Activated naive CD8-positive, alpha-beta T cell treated with anti-CD3 and anti-CD28 coated beads for 36 hours (primary cell): ENCODE measurements around the gene ATP23. TPM values are rescaled to one million over a fixed set of nuclear protein-coding genes. Genes with fewer than 3 reads are reported as not detected.

ENCODE experiments used
- DNase-seq: peaks from one replicate; pipeline ENCODE4 v3.0.0; 2021
- H3K27ac Mint-ChIP-seq: one replicate; pipeline ENCODE4 v1.8.0; 2022; ENCODE audit warnings: mild to moderate bottlenecking, moderate library complexity, mixed read lengths
- H3K27me3 Mint-ChIP-seq: one replicate; pipeline ENCODE4 v1.8.0; 2022; ENCODE audit warnings: mild to moderate bottlenecking, mixed read lengths
- H3K36me3 Mint-ChIP-seq: one replicate; pipeline ENCODE4 v1.8.0; 2021; ENCODE audit warnings: mild to moderate bottlenecking, mixed read lengths
- H3K4me1 Mint-ChIP-seq: one replicate; pipeline ENCODE4 v1.8.0; 2021; ENCODE audit warnings: mixed read lengths
- H3K4me3 Mint-ChIP-seq: one replicate; pipeline ENCODE4 v1.8.0; 2022; ENCODE audit warnings: mild to moderate bottlenecking, moderate library complexity, mixed read lengths
- H3K9me3 Mint-ChIP-seq: one replicate; pipeline ENCODE4 v1.8.0; 2022; ENCODE audit warnings: mixed read lengths
- total RNA-seq, 2 experiments: library from RNA; stranded (reverse); gene quantifications; one replicate each; pipeline ENCODE4 v1.2.3, GENCODE V29; 2021

ATP23 gene, protein sequence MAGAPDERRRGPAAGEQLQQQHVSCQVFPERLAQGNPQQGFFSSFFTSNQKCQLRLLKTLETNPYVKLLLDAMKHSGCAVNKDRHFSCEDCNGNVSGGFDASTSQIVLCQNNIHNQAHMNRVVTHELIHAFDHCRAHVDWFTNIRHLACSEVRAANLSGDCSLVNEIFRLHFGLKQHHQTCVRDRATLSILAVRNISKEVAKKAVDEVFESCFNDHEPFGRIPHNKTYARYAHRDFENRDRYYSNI
- total RNA-seq: 10 to 100 TPM; 13.2 to 13.8 TPM

- H3K27ac Mint-ChIP-seq: peak within 1 kb of the TSS; percentile 92
Measured at GRCh38 chr12:57941165-57941894, at the start of gene ATP23. TSS of gene ATP23 (plus strand) at chr12:57941567. CDS start at chr12:57941702, 135 bp downstream.

DNA sequence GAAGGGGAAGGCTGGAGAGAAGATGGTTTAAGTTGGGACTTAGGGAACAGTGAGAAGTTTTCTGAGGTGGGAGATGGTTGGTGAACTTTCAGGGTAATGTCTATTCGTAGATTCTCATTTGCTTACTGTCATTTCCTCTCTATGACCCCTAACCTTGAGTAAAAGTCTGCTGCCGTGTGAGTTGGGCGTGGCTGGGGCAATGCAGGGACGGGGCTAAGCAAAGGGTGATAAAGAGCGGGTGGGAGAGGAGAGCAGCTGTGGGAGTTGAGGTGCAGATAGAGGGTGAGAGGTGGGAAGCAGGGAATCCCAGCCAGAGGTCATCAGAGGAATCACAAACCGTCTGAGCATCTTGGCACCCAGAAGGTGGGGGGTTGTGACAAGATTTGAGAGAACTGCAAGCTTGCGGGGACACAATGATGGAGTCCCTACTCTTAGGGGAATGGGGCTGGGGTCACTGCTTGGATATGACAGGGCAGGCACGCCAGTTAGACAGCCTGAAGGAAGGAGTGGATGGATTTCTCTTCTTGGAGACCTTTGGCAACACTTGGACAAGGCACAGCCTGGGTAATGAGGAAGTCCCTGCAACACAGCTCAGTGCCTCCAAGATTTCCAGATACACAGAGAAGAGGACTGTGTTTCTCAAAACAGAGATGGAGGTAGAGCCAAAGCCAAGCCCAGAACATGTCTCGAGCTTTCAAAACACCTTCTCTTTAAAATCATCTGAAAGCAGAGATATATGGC is 49.0 kb upstream of the ATP23 start:
- no peaks in the 10 kb centered on the region for H3K9me3 Mint-ChIP-seq
- no peaks in the 10 kb centered on the region for H3K27me3 Mint-ChIP-seq
- H3K27ac Mint-ChIP-seq: no peak overlapping the region
- H3K4me3 Mint-ChIP-seq: no peak overlapping the region
- H3K36me3 Mint-ChIP-seq: peaks cover under 1% of the 10 kb centered on the region
- H3K4me1 Mint-ChIP-seq: peaks cover 53% of the 10 kb centered on the region
- no peak for DNase-seq

More at GRCh38 chr12:57941165-57941894, at the start of gene ATP23:
- H3K4me1 Mint-ChIP-seq: peaks cover 41% of the 10 kb centered on the region
- DNase-seq: peak; percentile 86
- no peaks in the 10 kb centered on the region for H3K27me3 Mint-ChIP-seq
- peak within 1 kb of the TSS; percentile 92 for H3K4me3 Mint-ChIP-seq
- H3K36me3 Mint-ChIP-seq: peaks cover 3% of the 10 kb centered on the region
- H3K9me3 Mint-ChIP-seq: no peaks in the 10 kb centered on the region

GRCh38 chr12:57893431-57894353 is 47.7 kb upstream of the ATP23 start:
- DNase-seq: no peak
- Mint-ChIP-seq H3K4me1 (peaks cover 53% of the 10 kb centered on the region), H3K27me3 (no peaks in the 10 kb centered on the region), H3K27ac (no peak overlapping the region), H3K9me3 (no peaks in the 10 kb centered on the region), H3K4me3 (no peak overlapping the region), H3K36me3 (peaks cover 2% of the 10 kb centered on the region)

- Mint-ChIP-seq H3K27ac (peak overlapping the region; percentile 17), H3K4me3 (no peak overlapping the region), H3K36me3 (peaks cover 2% of the 10 kb centered on the region), H3K4me1 (peaks cover 57% of the 10 kb centered on the region), H3K27me3 (no peaks in the 10 kb centered on the region), H3K9me3 (no peaks in the 10 kb centered on the region)
- DNase-seq: no peak
Measured at GRCh38 chr12:57894399-57895292, 46.7 kb upstream of the ATP23 start.

DNA sequence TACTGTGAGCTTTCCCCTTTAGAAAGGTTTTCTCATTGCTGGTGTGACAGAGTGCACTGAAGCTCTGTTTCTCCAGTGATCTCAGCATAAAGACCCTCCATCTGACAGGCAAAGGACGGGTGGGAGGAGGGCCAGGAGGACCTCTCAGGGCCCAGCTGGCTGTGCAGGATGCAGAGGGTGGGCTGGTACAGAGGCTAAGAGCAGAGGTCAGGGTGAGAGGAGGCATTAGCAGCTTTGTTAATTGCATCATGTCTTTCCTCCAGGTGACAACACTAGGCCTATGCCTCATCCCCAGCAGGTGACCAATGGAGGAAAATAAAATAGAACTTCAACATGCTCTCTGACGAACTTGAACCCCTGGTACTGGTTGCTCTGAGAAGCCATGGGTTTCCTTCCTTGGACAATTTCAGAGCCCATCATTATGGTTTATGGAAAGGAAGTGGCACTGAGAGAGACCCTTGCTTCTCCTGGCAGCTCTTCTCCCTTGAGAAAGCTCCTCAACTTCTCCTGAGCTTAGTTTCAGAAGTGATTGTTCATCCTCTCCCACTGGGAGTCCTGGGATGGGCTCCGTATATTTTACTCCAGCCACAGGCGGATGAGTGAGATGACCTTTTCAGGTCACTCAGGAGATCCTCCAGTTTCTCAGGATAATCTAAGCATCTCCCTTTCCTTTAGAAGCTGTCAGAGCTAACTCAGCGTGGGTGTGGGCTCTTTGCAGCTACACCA is 45.8 kb upstream of the ATP23 start:
- Mint-ChIP-seq H3K4me3 (peak overlapping the region; percentile 62), H3K36me3 (peaks cover 2% of the 10 kb centered on the region), H3K4me1 (peaks cover 61% of the 10 kb centered on the region), H3K27ac (peak overlapping the region; percentile 60), H3K9me3 (no peaks in the 10 kb centered on the region), H3K27me3 (no peaks in the 10 kb centered on the region)
- DNase-seq: no peak

DNA sequence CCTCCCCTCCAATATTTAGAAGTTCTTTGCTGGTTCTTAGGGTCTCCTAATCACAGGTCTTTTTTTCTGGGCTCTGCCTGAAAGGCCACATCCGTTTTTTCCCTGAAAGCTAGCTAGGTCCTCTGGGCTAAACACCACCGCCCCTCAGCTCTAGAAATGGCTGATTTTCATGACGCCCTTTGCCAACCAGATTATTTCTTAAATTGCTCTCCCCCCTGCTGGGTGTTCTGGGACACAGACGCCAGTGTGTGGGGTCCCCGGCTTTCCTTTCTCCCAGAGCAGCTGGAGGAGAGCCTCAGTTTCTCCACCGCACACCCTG is 45.3 kb upstream of the ATP23 start:
- Mint-ChIP-seq H3K27me3 (no peaks in the 10 kb centered on the region), H3K27ac (peak overlapping the region; percentile 60), H3K4me3 (peak overlapping the region; percentile 62), H3K9me3 (no peaks in the 10 kb centered on the region), H3K4me1 (peaks cover 63% of the 10 kb centered on the region), H3K36me3 (peaks cover 2% of the 10 kb centered on the region)
- DNase-seq: no peak

- Mint-ChIP-seq H3K27ac (peak overlapping the region; percentile 100), H3K9me3 (no peaks in the 10 kb centered on the region), H3K4me3 (peak overlapping the region; percentile 81), H3K27me3 (no peaks in the 10 kb centered on the region), H3K36me3 (peaks cover 2% of the 10 kb centered on the region), H3K4me1 (peaks cover 63% of the 10 kb centered on the region)
- DNase-seq: no peak
Measured at GRCh38 chr12:57896434-57897201, 44.7 kb upstream of the ATP23 start.

DNA sequence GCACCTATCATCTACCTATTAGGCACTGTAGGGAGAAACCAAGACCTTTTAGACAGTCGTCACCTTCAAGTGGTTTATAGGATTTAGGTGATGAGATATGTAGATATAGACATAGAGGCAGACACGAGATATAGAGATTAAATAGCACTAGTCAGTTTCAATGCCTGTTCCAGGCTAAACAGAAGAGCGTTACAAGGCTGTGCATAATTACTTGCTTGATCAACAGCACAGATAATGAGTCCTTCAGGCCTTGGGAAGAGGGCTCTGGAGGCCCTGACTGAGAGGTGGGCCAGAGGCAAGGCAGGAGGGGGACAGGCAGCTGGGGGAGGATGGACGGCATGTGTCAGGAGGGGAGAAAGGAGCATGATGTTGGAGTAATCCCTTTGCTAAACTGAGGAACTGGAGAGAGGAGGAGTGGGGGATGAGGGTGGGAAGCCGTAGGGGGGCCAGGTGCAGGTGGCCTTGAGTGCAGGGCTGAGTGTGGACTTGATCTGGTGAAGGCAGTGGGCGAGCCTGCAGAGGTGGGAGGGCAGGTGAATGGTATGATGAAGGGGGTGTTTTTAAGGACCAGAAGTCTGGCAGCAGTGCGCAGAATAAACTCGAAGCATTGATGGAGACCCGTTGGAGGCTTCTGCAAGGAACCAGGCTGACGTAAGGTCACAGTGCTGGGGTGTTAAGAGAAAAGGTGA is 43.9 kb upstream of the ATP23 start:
- peak overlapping the region; percentile 100 for H3K27ac Mint-ChIP-seq
- H3K4me3 Mint-ChIP-seq: peak overlapping the region; percentile 81
- no peak for DNase-seq
- peaks cover 56% of the 10 kb centered on the region for H3K4me1 Mint-ChIP-seq
- peaks cover 2% of the 10 kb centered on the region for H3K36me3 Mint-ChIP-seq
- no peaks in the 10 kb centered on the region for H3K9me3 Mint-ChIP-seq
- H3K27me3 Mint-ChIP-seq: no peaks in the 10 kb centered on the region

DNA sequence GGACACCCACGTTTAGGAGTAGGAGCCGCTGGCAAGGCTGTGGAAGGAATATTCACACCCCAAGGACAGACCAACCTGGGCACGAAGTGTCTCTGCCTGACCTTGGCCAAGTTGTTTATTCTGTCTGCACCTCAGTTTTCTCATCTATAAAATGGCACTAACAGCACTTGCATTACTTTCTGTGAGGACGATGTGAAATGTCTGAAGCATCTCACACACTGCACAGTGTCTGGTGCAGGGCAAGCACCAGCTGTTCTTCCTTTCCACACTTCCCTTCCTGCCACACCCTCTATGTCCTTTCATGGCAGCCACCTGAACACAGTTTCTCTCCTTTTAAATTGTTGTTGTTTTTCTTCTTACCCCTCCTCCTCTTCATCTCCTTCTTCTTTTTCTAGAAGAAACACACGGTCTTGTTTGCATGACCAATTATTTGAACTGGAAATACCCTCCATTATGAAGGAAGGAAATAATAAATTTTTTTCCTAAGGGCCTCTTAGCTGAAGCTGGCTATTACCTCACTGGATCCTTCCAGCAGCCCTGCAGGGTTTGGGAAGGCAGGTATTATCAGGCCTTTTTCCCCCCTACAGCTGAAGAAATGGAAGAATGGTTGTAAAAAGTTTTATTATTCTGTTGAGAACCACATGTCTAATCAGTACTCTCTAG is 42.9 kb upstream of the ATP23 start:
- Mint-ChIP-seq H3K27ac (peak overlapping the region; percentile 100), H3K36me3 (peaks cover 2% of the 10 kb centered on the region), H3K9me3 (no peaks in the 10 kb centered on the region), H3K4me1 (peaks cover 56% of the 10 kb centered on the region), H3K27me3 (no peaks in the 10 kb centered on the region), H3K4me3 (peak overlapping the region; percentile 81)
- peak; percentile 16 for DNase-seq

- peaks cover 2% of the 10 kb centered on the region for H3K36me3 Mint-ChIP-seq
- peaks cover 51% of the 10 kb centered on the region for H3K4me1 Mint-ChIP-seq
- H3K4me3 Mint-ChIP-seq: peak overlapping the region; percentile 81
Measured at GRCh38 chr12:57899010-57899662, 42.2 kb upstream of the ATP23 start.

DNA sequence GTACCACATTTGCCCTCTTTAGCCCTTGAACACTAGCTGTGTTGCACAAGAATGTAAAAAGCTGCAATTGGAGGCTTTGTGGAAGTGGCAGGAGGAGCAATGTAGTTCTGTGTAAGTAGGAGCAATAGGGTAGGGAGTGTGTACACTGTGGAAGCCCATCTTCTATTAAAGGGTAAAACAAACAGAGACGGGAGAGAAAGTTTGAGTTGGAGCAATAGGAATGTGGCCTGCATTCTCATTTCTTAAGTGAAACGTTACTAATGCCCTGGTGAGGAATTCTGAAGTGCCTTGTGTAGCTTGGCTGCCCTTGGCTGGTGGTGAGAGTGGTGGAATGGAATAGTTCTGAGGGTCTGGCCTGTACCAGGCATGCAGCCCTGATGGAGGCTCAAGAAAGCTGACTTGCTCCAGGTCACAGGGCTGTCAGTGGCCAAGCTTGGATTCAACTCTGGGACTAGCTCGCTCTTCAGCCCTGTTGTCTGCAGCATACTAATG is 38.8 kb upstream of the ATP23 start:
- Mint-ChIP-seq H3K27ac (no peak overlapping the region), H3K36me3 (no peaks in the 10 kb centered on the region), H3K27me3 (peaks cover 8% of the 10 kb centered on the region), H3K4me3 (no peak overlapping the region), H3K9me3 (no peaks in the 10 kb centered on the region), H3K4me1 (peaks cover 26% of the 10 kb centered on the region)
- DNase-seq: no peak

More at GRCh38 chr12:57899010-57899662, 42.2 kb upstream of the ATP23 start:
- H3K27ac Mint-ChIP-seq: peak overlapping the region; percentile 100
- DNase-seq: peak; percentile 90
- H3K9me3 Mint-ChIP-seq: no peaks in the 10 kb centered on the region
- no peaks in the 10 kb centered on the region for H3K27me3 Mint-ChIP-seq
